ENCODE measurements around the gene SDK1. TPM values are rescaled to one million over a fixed set of nuclear protein-coding genes. Genes with fewer than 3 reads are reported as not detected.

SDK1 gene
- total and polyA plus RNA-seq, 2 of the 8 experiments (the other 6 are each of a cell fraction or from before 2014, with no cell fraction given) = 3.3 to 7.2 TPM

GRCh38 chr7:4140933-4141332 is 839.9 kb downstream of the SDK1 start:
- DNase-seq (ENCODE audit: low read depth in 1 of 2, low spot score in 2 of 2) = no peak
- Histone ChIP-seq H3K4me3 (ENCODE audit: extremely low read depth in 1 of 4, insufficient read depth in 2 of 4, low read depth in 3 of 4, low read length in 4 of 4) (no peak overlapping the region), H2BK12ac (ENCODE audit: low read depth, low read length) (no peak overlapping the region), H4K8ac (ENCODE audit: extremely low read depth, insufficient read depth, low read length) (no peak overlapping the region), H3K79me1 (ENCODE audit: low read depth, low read length) (no peaks in the 10 kb centered on the region), H3K4me2 (ENCODE audit: insufficient read depth in 1 of 2, low read depth in 2 of 2, low read length in 2 of 2) (no peak overlapping the region), H2BK15ac (ENCODE audit: low read length) (no peak overlapping the region), H3K56ac (replicated peaks; ENCODE audit: insufficient read length, low read depth, low read length) (no peak overlapping the region), H3K36me3 (ENCODE audit: control insufficient read depth in 2 of 4, insufficient read depth in 4 of 4, low read length in 3 of 4) (no peaks in the 10 kb centered on the region), H3K18ac (ENCODE audit: extremely low read depth, low read length) (no peak overlapping the region), H2AFZ (ENCODE audit: low read length) (no peak overlapping the region), H3K79me2 (ENCODE audit: control insufficient read depth in 1 of 2, insufficient read depth in 2 of 2, low read length in 2 of 2) (no peaks in the 10 kb centered on the region), H2BK5ac (ENCODE audit: low read depth, low read length) (no peak overlapping the region), H3K23me2 (ENCODE audit: low read depth, low read length) (no peaks in the 10 kb centered on the region), H3K9me3 (ENCODE audit: insufficient read depth in 2 of 2, low read depth in 1 of 2, low read length in 1 of 2) (no peaks in the 10 kb centered on the region), H3K27me3 (replicated peaks in 1 of 4; ENCODE audit: control insufficient read depth in 3 of 4, extremely low read depth in 1 of 4, insufficient read depth in 3 of 4, low read length in 3 of 4) (no peaks in the 10 kb centered on the region), H2AK5ac (ENCODE audit: low read depth, low read length) (no peak overlapping the region), H4K20me1 (replicated peaks in 1 of 2; ENCODE audit: control insufficient read depth in 1 of 2, insufficient read depth in 2 of 2, low read length in 2 of 2) (peaks cover 0 to 2% of the 10 kb centered on the region in 2 experiments), H3K23ac (ENCODE audit: insufficient read length) (no peak overlapping the region), H4K5ac (ENCODE audit: insufficient read length, low read depth, low read length) (no peak overlapping the region), H3K14ac (ENCODE audit: insufficient read length) (no peak overlapping the region), H2BK120ac (replicated peaks; ENCODE audit: low read depth, low read length) (no peak overlapping the region), H3K4ac (replicated peaks; ENCODE audit: insufficient read length, low read depth, low read length) (no peak overlapping the region), H2BK20ac (ENCODE audit: low read length) (no peak overlapping the region), H3K4me1 (replicated peaks in 1 of 4; ENCODE audit: control insufficient read depth in 3 of 4, insufficient read depth in 4 of 4, low read length in 3 of 4) (peaks cover 0 to 36% (median 23%) of the 10 kb centered on the region in 4 experiments; a peak in 6 of 7 replicates), H3K27ac (ENCODE audit: low read depth, low read length) (no peak overlapping the region), H4K91ac (replicated peaks; ENCODE audit: insufficient read length, low read length) (no peak overlapping the region), H3K9ac (replicated peaks in 1 of 4; ENCODE audit: extremely low read depth in 1 of 4, low read depth in 3 of 4, low read length in 3 of 4) (no peak overlapping the region)
- ChIA-PET POLR2A (ENCODE audit: partially characterized antibody) (interaction anchor here (1.2 kb wide), 1 partner anchor 8 kb away, joined by 3 read pairs; no protein-coding TSS in a partner anchor), CTCF (ENCODE audit: partially characterized antibody) (no interaction called here)
- no peak for FAIRE-seq
- WGBS, 2 experiments (ENCODE audit: extremely low coverage in 1 of 2, insufficient coverage in 1 of 2, insufficient read length in 1 of 2, insufficient replicate concordance in 2 of 2, low coverage in 1 of 2, low lambda C conversion rate in 2 of 2, missing lambda C conversion rate in 1 of 2) = 90% methylated on average over 5 of the region's 5 CpGs; no CpG with 5 or more reads in 1 of the 2 experiments
- no peak for TF ChIP-seq EGR1 (IDR thresholded peaks at IDR 0.05; ENCODE audit: borderline replicate concordance, low read depth, low read length)
- no peak for TF ChIP-seq E2F6 (IDR thresholded peaks at IDR 0.05)
- no peak for TF ChIP-seq RXRA (IDR thresholded peaks at IDR 0.05; ENCODE audit: insufficient read depth, low read depth, low read length)
- no peak for TF ChIP-seq CEBPB (IDR thresholded peaks at IDR 0.05; ENCODE audit: low read depth, low read length)
- TF ChIP-seq NRF1 (IDR thresholded peaks at IDR 0.05; ENCODE audit: low read depth, low read length) = no peak
- no peak for TF ChIP-seq CREB1 (IDR thresholded peaks at IDR 0.05)
- TF ChIP-seq BCL11A (IDR thresholded peaks at IDR 0.05; ENCODE audit: low read depth in 2 of 2, low read length in 2 of 2) = no peak
- no peak for TF ChIP-seq SIN3A (conservative IDR thresholded peaks at IDR 0.05 in 1 of 2, IDR thresholded peaks at IDR 0.05 in 1 of 2; ENCODE audit: low read depth in 1 of 2, low read length in 2 of 2)
- TF ChIP-seq POLR2AphosphoS5 (IDR thresholded peaks at IDR 0.05; ENCODE audit: low read depth, low read length) = no peak
- no peak for TF ChIP-seq SUZ12 (IDR thresholded peaks at IDR 0.05; ENCODE audit: low read length)
- no peak for TF ChIP-seq GABPA (IDR thresholded peaks at IDR 0.05; ENCODE audit: borderline replicate concordance, insufficient read depth, low read length)
- TF ChIP-seq USF2 (IDR thresholded peaks at IDR 0.05; ENCODE audit: low read length) = no peak
- TF ChIP-seq TAF1 (IDR thresholded peaks at IDR 0.05; ENCODE audit: low read depth, low read length) = no peak
